Kidney (tissue), 14 donors: ENCODE results near the gene KANK2. TPM values are rescaled to one million over a fixed set of nuclear protein-coding genes. Genes with fewer than 3 reads are reported as not detected.

Experiments used
- DNase-seq, 5 donors: peaks; one replicate each; pipeline ENCODE4 v3.0.0-alpha.2; 2013 to 2020
- FAIRE-seq: peaks from 2 replicates; lab custom pipeline; 2012; peaks lifted over from hg19 to GRCh38; lab: Jason Lieb, UNC
- H3K27ac ChIP-seq, 2 donors: one replicate each; pipeline ENCODE4 v1.7.0; 2013; ENCODE audit warnings: low read depth in 2 of 2, low read length in 2 of 2, inconsistent platforms in 1 of 2
- H3K27me3 ChIP-seq: one replicate; pipeline ENCODE4 v1.7.1; 2013; ENCODE audit warnings: low read length, inconsistent platforms; ENCODE audit not compliant: control insufficient read depth, insufficient read depth
- H3K36me3 ChIP-seq, 3 donors: one replicate each; pipeline versions ENCODE4 v1.7.0 to v1.7.1; 2013; ENCODE audit warnings: low read length in 3 of 3, control low read depth in 1 of 3, inconsistent platforms in 1 of 3; ENCODE audit not compliant: insufficient read depth in 3 of 3, control insufficient read depth in 2 of 3
- H3K4me1 ChIP-seq, 3 donors: one replicate each; pipeline versions ENCODE4 v1.7.0 to v1.7.1; 2013; ENCODE audit warnings: low read length in 3 of 3, inconsistent platforms in 1 of 3, low read depth in 1 of 3; ENCODE audit not compliant: control insufficient read depth in 2 of 3, insufficient read depth in 2 of 3
- H3K4me3 ChIP-seq, 3 donors: one replicate each; pipeline versions ENCODE4 v1.7.0 to v1.8.1; 2013; ENCODE audit warnings: low read length in 3 of 3, control low read depth in 1 of 3, inconsistent platforms in 1 of 3
- H3K9ac ChIP-seq, 3 donors: one replicate each; pipeline versions ENCODE4 v1.7.0 to v1.7.1; 2013; ENCODE audit warnings: low read length in 3 of 3, control low read depth in 1 of 3, inconsistent platforms in 1 of 3
- H3K9me3 ChIP-seq, 3 donors: one replicate each; pipeline versions ENCODE4 v1.7.0 to v1.7.1; 2013; ENCODE audit warnings: low read length in 3 of 3, control low read depth in 1 of 3, inconsistent platforms in 1 of 3; ENCODE audit not compliant: control insufficient read depth in 2 of 3, insufficient read depth in 1 of 3
- CTCF ChIP-seq: IDR thresholded peaks from 3 replicates; pipeline ENCODE4 v1.5.1; 2012; ENCODE audit warnings: mild to moderate bottlenecking, moderate library complexity, borderline replicate concordance; ENCODE audit not compliant: insufficient read depth; ENCODE audit errors: extremely low read depth
- intact Hi-C: fragments of 100-400 bp; cut with DNase I; formaldehyde crosslinking; loops from one replicate; pipeline ENCODE4 v1.11.1; 2022
- polyA plus RNA-seq: library from polyadenylated mRNA; stranded (reverse); fragments of 350-450 nt; fragmentation: Illumina TruSeq; extraction: RNeasy Lipid Tissue Mini Kit (QIAGEN cat#74804); gene quantifications from one replicate; pipeline ENCODE4 v1.2.3, GENCODE V29; 2014; ENCODE audit warnings: low read depth, low replicate concordance; ENCODE audit not compliant: insufficient read depth
- total RNA-seq: library from RNA; stranded (reverse); fragmentation: NEBNext Ultra II Directional; extraction: Animal tissue kit (Norgen Biotek cat#: 25700); gene quantifications from one replicate; pipeline ENCODE4 v1.2.1, GENCODE V29; 2021
- donor health status: control.
- donor health status: control.
- donor health status: control.
- donor health status: control.
- donor health status: control.
- donor health status: DM: yes; HTN: yes; CAD: no.
- donor health status: Normal renal cell carcinoma (clear cell type).

Gene KANK2
- total and polyA plus RNA-seq, 2 donors from 2014 or later = 37.5 to 119 TPM

GRCh38 chr19:11240008-11240444, 42.7 kb upstream of the KANK2 start:
- no peak overlapping the region for H3K27ac ChIP-seq
- intact Hi-C loops = no loop called here
- H3K27me3 ChIP-seq = no peaks in the 10 kb centered on the region
- H3K4me1 ChIP-seq = peaks cover 0 to 3% (median 0%) of the 10 kb centered on the region in 3 donors
- no peaks in the 10 kb centered on the region for H3K9me3 ChIP-seq
- DNase-seq (no peak), FAIRE-seq (no peak)
- no peak overlapping the region for H3K9ac ChIP-seq
- no peak overlapping the region for H3K4me3 ChIP-seq
- no peak for TF ChIP-seq CTCF
- peaks cover 0 to 15% (median 5%) of the 10 kb centered on the region in 3 donors for H3K36me3 ChIP-seq

DNA sequence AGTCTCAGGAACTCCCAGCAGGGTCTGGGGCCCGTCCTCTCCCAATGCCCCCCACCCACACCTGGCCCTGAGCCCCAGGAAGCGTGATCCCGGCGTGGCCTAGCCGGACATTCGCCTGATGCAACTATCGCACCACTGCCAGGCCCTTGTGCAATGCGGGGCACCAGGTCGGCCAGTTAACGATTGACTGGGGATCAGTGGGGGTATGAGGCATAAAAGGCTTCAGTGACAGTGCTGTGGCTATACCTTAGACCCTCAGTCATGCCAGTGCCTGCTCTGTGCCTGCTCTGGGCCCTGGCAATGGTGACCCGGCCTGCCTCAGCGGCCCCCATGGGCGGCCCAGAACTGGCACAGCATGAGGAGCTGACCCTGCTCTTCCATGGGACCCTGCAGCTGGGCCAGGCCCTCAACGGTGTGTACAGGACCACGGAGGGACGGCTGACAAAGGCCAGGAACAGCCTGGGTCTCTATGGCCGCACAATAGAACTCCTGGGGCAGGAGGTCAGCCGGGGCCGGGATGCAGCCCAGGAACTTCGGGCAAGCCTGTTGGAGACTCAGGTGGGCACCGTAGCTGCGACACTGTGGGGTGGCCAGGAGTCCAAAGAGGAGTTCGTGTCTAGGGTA, 42.1 kb upstream of the KANK2 start, which contains the start of gene ANGPTL8:
Gene ANGPTL8, plus strand, starts transcription at position 243 of the 624 bp plus-strand sequence. Its CDS starts 19 bp downstream, at position 262.
- intact Hi-C loops = no loop called here
- H3K27me3 ChIP-seq = no peaks in the 10 kb centered on the region
- FAIRE-seq (no peak), DNase-seq (no peak)
- H3K4me3 ChIP-seq = no peak within 1 kb of the TSS
- no peaks in the 10 kb centered on the region for H3K9me3 ChIP-seq
- TF ChIP-seq CTCF = no peak
- H3K36me3 ChIP-seq = peaks cover 0 to 11% (median 5%) of the 10 kb centered on the region in 3 donors
- H3K4me1 ChIP-seq = peaks cover 0 to 3% (median 0%) of the 10 kb centered on the region in 3 donors
- no peak within 1 kb of the TSS for H3K27ac ChIP-seq
- H3K9ac ChIP-seq = no peak within 1 kb of the TSS

DNA sequence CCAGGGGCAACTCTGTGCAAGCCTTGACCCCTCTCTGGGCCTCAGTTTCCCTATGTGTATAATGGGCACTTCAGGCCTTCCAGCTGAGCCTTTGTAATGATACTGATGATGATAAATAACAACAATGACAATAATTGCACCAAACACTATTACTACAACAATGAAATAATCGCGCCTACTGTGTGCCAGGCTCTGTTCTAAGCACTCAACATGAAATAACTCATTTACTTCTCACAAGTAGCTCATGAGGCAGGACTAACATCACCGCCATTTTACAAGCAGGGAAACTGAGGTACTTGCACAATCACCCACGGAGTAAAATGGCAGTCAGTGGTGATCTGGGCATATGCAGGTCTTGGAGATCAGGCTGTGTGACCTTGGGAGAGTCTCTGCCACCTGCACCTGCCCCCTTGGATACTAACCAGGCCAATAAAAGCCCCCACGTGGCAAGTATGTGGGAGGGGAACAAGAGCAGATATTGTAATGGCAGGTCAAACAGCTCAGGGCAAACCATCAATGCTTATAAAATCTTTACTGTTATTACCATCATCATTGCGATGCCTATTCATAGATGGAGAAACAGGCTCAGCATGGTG, 41.5 kb upstream of the KANK2 start:
- no peak overlapping the region for H3K4me3 ChIP-seq
- H3K36me3 ChIP-seq = peaks cover 0 to 11% (median 5%) of the 10 kb centered on the region in 3 donors
- FAIRE-seq = no peak
- no peak for TF ChIP-seq CTCF
- no peak overlapping the region for H3K27ac ChIP-seq
- H3K9ac ChIP-seq = no peak overlapping the region
- intact Hi-C loops = no loop called here
- H3K9me3 ChIP-seq = no peaks in the 10 kb centered on the region
- H3K4me1 ChIP-seq = peaks cover 0 to 3% (median 0%) of the 10 kb centered on the region in 3 donors
- no peak for DNase-seq
- no peaks in the 10 kb centered on the region for H3K27me3 ChIP-seq
